Muscle of leg (tissue), 11 donors: ENCODE measurements around the gene B3GNT2. TPM values are rescaled to one million over a fixed set of nuclear protein-coding genes. Genes with fewer than 3 reads are reported as not detected.

Source experiments
- DNase-seq: peaks from one replicate; pipeline ENCODE4 v3.0.0; 2013
- H3K27ac ChIP-seq: one replicate; pipeline ENCODE4 v1.5.1; 2013; ENCODE audit warnings: mild to moderate bottlenecking, low read length, control low read depth
- H3K27me3 ChIP-seq: one replicate; pipeline ENCODE4 v1.6.1; 2013; ENCODE audit warnings: low read length; ENCODE audit not compliant: control insufficient read depth, insufficient read depth
- H3K36me3 ChIP-seq: one replicate; pipeline ENCODE4 v1.6.1; 2013; ENCODE audit warnings: low read length; ENCODE audit not compliant: control insufficient read depth, insufficient read depth
- H3K4me1 ChIP-seq: one replicate; pipeline ENCODE4 v1.6.1; 2013; ENCODE audit warnings: low read length; ENCODE audit not compliant: control insufficient read depth, insufficient read depth
- H3K4me3 ChIP-seq: one replicate; pipeline ENCODE4 v1.5.1; 2013; ENCODE audit warnings: low read length, control low read depth
- H3K9me3 ChIP-seq: replicated peaks from 2 replicates; pipeline ENCODE4 v1.6.1; 2013; ENCODE audit warnings: low read depth, low read length; ENCODE audit not compliant: control insufficient read depth
- WGBS: methylation state at CpG from one replicate; pipeline ENCODE4 v1.1.5; 2013; ENCODE audit warnings: missing lambda C conversion rate; ENCODE audit not compliant: insufficient coverage; 5-methylcytosine and 5-hydroxymethylcytosine counted together
- polyA plus RNA-seq, 8 donors: library from polyadenylated mRNA; unstranded; fragments of 120-200 nt; gene quantifications; one replicate each; pipeline versions ENCODE4 v1.2.1 to v1.2.3, GENCODE V29; 2013; ENCODE audit warnings: inconsistent platforms in 1 of 8, low replicate concordance in 1 of 8; ENCODE audit not compliant: insufficient read length in 8 of 8, insufficient read depth in 1 of 8
- total RNA-seq: library from RNA; stranded (reverse); fragments of 120-200 nt; gene quantifications from one replicate; pipeline ENCODE4 v1.2.4, GENCODE V29; 2013

B3GNT2 gene
- total and polyA plus RNA-seq, 9 donors: 7.5 to 11.2 (median 9.0) TPM

GRCh38 chr2:62216616-62217015 lies 20.7 kb downstream of the B3GNT2 start:
- Histone ChIP-seq H3K27ac (no peak overlapping the region), H3K4me1 (peaks cover 2% of the 10 kb centered on the region), H3K36me3 (peaks cover 5% of the 10 kb centered on the region), H3K27me3 (no peaks in the 10 kb centered on the region), H3K4me3 (no peak overlapping the region), H3K9me3 (peaks cover 7% of the 10 kb centered on the region)
- WGBS: 70% methylated on average over 4 of the region's 8 CpGs
- peak; percentile 40 for DNase-seq

- no peak for DNase-seq
- peaks cover 2% of the 10 kb centered on the region for H3K4me1 ChIP-seq
- H3K4me3 ChIP-seq: no peak overlapping the region
- peaks cover under 1% of the 10 kb centered on the region for H3K36me3 ChIP-seq
- H3K27ac ChIP-seq: no peak overlapping the region
- H3K27me3 ChIP-seq: no peaks in the 10 kb centered on the region
- WGBS: 88% methylated on average over 1 of the region's 10 CpGs
- H3K9me3 ChIP-seq: peaks cover 2% of the 10 kb centered on the region
Observed at GRCh38 chr2:62217421-62217820, 21.5 kb downstream of the B3GNT2 start.

GRCh38 chr2:62217970-62218369 lies 22.1 kb downstream of the B3GNT2 start:
- peaks cover 4% of the 10 kb centered on the region for H3K36me3 ChIP-seq
- H3K4me1 ChIP-seq: peaks cover 2% of the 10 kb centered on the region
- H3K27me3 ChIP-seq: no peaks in the 10 kb centered on the region
- peaks cover 2% of the 10 kb centered on the region for H3K9me3 ChIP-seq
- DNase-seq: no peak
- H3K4me3 ChIP-seq: no peak overlapping the region
- no peak overlapping the region for H3K27ac ChIP-seq
- no CpG with 5 or more reads among the region's 5 CpGs for WGBS

- no peaks in the 10 kb centered on the region for H3K27me3 ChIP-seq
- DNase-seq: no peak
- WGBS: 57% methylated on average over 1 of the region's 4 CpGs
- peaks cover 2% of the 10 kb centered on the region for H3K9me3 ChIP-seq
- peaks cover 2% of the 10 kb centered on the region for H3K4me1 ChIP-seq
- no peak overlapping the region for H3K4me3 ChIP-seq
- H3K36me3 ChIP-seq: peaks cover 5% of the 10 kb centered on the region
- no peak overlapping the region for H3K27ac ChIP-seq
Observed at GRCh38 chr2:62219407-62220159, 23.7 kb downstream of the B3GNT2 start.

GRCh38 chr2:62221141-62221540 lies 25.2 kb downstream of the B3GNT2 start:
- no CpG with 5 or more reads among the region's 1 CpG for WGBS
- no peak overlapping the region for H3K27ac ChIP-seq
- no peak for DNase-seq
- peaks cover 10% of the 10 kb centered on the region for H3K36me3 ChIP-seq
- peaks cover 2% of the 10 kb centered on the region for H3K9me3 ChIP-seq
- H3K4me1 ChIP-seq: no peaks in the 10 kb centered on the region
- H3K4me3 ChIP-seq: no peak overlapping the region
- no peaks in the 10 kb centered on the region for H3K27me3 ChIP-seq

GRCh38 chr2:62222171-62222570 lies 26.3 kb downstream of the B3GNT2 start:
- Histone ChIP-seq H3K9me3 (peaks cover 2% of the 10 kb centered on the region), H3K4me3 (no peak overlapping the region), H3K27me3 (no peaks in the 10 kb centered on the region), H3K27ac (no peak overlapping the region), H3K4me1 (no peaks in the 10 kb centered on the region), H3K36me3 (peaks cover 10% of the 10 kb centered on the region)
- DNase-seq: no peak
- WGBS: 92% methylated on average over 10 of the region's 12 CpGs

GRCh38 chr2:62222674-62223073 lies 26.8 kb downstream of the B3GNT2 start:
- H3K36me3 ChIP-seq: peaks cover 10% of the 10 kb centered on the region
- no peaks in the 10 kb centered on the region for H3K27me3 ChIP-seq
- peaks cover 2% of the 10 kb centered on the region for H3K9me3 ChIP-seq
- 94% methylated on average over 3 of the region's 8 CpGs for WGBS
- no peak overlapping the region for H3K27ac ChIP-seq
- H3K4me1 ChIP-seq: no peaks in the 10 kb centered on the region
- DNase-seq: no peak
- no peak overlapping the region for H3K4me3 ChIP-seq

GRCh38 chr2:62224976-62225375 lies 29.1 kb downstream of the B3GNT2 start:
- H3K27me3 ChIP-seq: no peaks in the 10 kb centered on the region
- H3K4me1 ChIP-seq: no peaks in the 10 kb centered on the region
- WGBS: no CpG with 5 or more reads among the region's 1 CpG
- H3K36me3 ChIP-seq: peaks cover 10% of the 10 kb centered on the region
- DNase-seq: no peak
- H3K27ac ChIP-seq: no peak overlapping the region
- H3K9me3 ChIP-seq: no peaks in the 10 kb centered on the region
- no peak overlapping the region for H3K4me3 ChIP-seq

GRCh38 chr2:62227386-62228075 lies 31.6 kb downstream of the B3GNT2 start:
- Histone ChIP-seq H3K36me3 (peaks cover 10% of the 10 kb centered on the region), H3K27me3 (no peaks in the 10 kb centered on the region), H3K4me3 (no peak overlapping the region), H3K4me1 (peaks cover 13% of the 10 kb centered on the region), H3K9me3 (no peaks in the 10 kb centered on the region), H3K27ac (no peak overlapping the region)
- 43% methylated on average over 4 of the region's 6 CpGs for WGBS
- DNase-seq: no peak

- H3K4me1 ChIP-seq: peaks cover 13% of the 10 kb centered on the region
- H3K27ac ChIP-seq: no peak overlapping the region
- no peaks in the 10 kb centered on the region for H3K9me3 ChIP-seq
- DNase-seq: no peak
- no peaks in the 10 kb centered on the region for H3K27me3 ChIP-seq
- no peak overlapping the region for H3K4me3 ChIP-seq
- 87% methylated on average over 5 of the region's 11 CpGs for WGBS
- H3K36me3 ChIP-seq: peaks cover 5% of the 10 kb centered on the region
Observed at GRCh38 chr2:62229082-62229605, 33.2 kb downstream of the B3GNT2 start.
